SK-N-SH (cell line): Measurements from ENCODE around the gene BAG5.

ENCODE experiments used
- CTCF ChIP-seq: fragments of 200-600 bp; sonication (generic); IDR thresholded peaks from 2 replicates; pipeline ENCODE4 v1.6.1; 2017; ENCODE audit warnings: antibody characterized with exemption, mild to moderate bottlenecking, moderate library complexity
- ELF1 ChIP-seq: IDR thresholded peaks from 2 replicates; pipeline ENCODE4 v1.4.0; 2012
- EP300 ChIP-seq, 2 experiments: IDR thresholded peaks; 2 replicates each; pipeline versions ENCODE4 v1.4.0 to v1.6.1; 2012; ENCODE audit warnings: borderline replicate concordance in 1 of 2, low read depth in 1 of 2, low read length in 1 of 2
- MAX ChIP-seq: IDR thresholded peaks from 2 replicates; pipeline ENCODE4 v1.4.0; 2012; ENCODE audit warnings: low read depth
- MEF2A ChIP-seq: IDR thresholded peaks from 2 replicates; pipeline ENCODE4 v1.4.0; 2012; ENCODE audit warnings: low read depth, borderline replicate concordance
- RXRA ChIP-seq: IDR thresholded peaks from 2 replicates; pipeline ENCODE4 v1.4.0; 2012; ENCODE audit warnings: low read depth, mild to moderate bottlenecking, borderline replicate concordance

- no peak for TF ChIP-seq CTCF
- no peak for TF ChIP-seq MAX
- no peak for TF ChIP-seq ELF1
- TF ChIP-seq EP300 (IDR thresholded peaks at IDR 0.05; ENCODE audit: borderline replicate concordance in 1 of 2, low read depth in 1 of 2, low read length in 1 of 2), result no peak
- TF ChIP-seq RXRA, result no peak
- TF ChIP-seq MEF2A, result no peak
These were observed 30.8 kb downstream of the BAG5 start for GRCh38 chr14:103531421-103532215.
